ENCODE measurements around the gene OR2M5. TPM values are rescaled to one million over a fixed set of nuclear protein-coding genes. Genes with fewer than 3 reads are reported as not detected.

Gene OR2M5
- total RNA-seq, 4 donors from 2014 or later: not detected

- TF ChIP-seq, protein P1, sequence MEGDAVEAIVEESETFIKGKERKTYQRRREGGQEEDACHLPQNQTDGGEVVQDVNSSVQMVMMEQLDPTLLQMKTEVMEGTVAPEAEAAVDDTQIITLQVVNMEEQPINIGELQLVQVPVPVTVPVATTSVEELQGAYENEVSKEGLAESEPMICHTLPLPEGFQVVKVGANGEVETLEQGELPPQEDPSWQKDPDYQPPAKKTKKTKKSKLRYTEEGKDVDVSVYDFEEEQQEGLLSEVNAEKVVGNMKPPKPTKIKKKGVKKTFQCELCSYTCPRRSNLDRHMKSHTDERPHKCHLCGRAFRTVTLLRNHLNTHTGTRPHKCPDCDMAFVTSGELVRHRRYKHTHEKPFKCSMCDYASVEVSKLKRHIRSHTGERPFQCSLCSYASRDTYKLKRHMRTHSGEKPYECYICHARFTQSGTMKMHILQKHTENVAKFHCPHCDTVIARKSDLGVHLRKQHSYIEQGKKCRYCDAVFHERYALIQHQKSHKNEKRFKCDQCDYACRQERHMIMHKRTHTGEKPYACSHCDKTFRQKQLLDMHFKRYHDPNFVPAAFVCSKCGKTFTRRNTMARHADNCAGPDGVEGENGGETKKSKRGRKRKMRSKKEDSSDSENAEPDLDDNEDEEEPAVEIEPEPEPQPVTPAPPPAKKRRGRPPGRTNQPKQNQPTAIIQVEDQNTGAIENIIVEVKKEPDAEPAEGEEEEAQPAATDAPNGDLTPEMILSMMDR (IDR thresholded peaks at IDR 0.05): no peak
- TF ChIP-seq POLR2A (IDR thresholded peaks at IDR 0.05): no peak
- H3K4me3 ChIP-seq (ENCODE audit: low read depth, poor library complexity, severe bottlenecking): no peak overlapping the region
- WGBS, 2 donors: 57 to 62% methylated on average over 11 of the region's 11 CpGs
- intact Hi-C loops (cut with DNase I; ENCODE audit: low total_unique reads): no loop called here
- no peak for DNase-seq (ENCODE audit: low spot score in 2 of 2)
Measured at GRCh38 chr1:248189026-248189425, 44.1 kb downstream of the OR2M5 start.

GRCh38 chr1:248194117-248194516 lies 49.2 kb downstream of the OR2M5 start:
- 42 to 79% methylated on average over 1 of the region's 1 CpG for WGBS, 2 donors
- intact Hi-C loops (cut with DNase I; ENCODE audit: low total_unique reads): no loop called here
- DNase-seq (ENCODE audit: low spot score in 2 of 2): no peak
- H3K4me3 ChIP-seq (ENCODE audit: low read depth, poor library complexity, severe bottlenecking): no peak overlapping the region
- no peak for TF ChIP-seq POLR2A (IDR thresholded peaks at IDR 0.05)

Other genes starting within 250 kb of the OR2M5 start
- gene OR2W3, start 249.6 kb upstream of the OR2M5 start, total RNA-seq: 1 to 10 TPM in 1 of 4 donors, under 1 TPM in 1, not detected in 2; 0.36 to 2.6 TPM
- 1 to 10 TPM in 1 of 4 donors, not detected in 3; 4.3 TPM for gene OR2T8, start 224.9 kb upstream of the OR2M5 start, total RNA-seq
- gene OR2AJ1, start 220.3 kb upstream of the OR2M5 start, total RNA-seq: not detected
- gene OR2L8, start 196.3 kb upstream of the OR2M5 start, total RNA-seq: not detected
- gene OR2AK2, start 179.9 kb upstream of the OR2M5 start, total RNA-seq: not detected
- gene OR2L5, start 131.5 kb upstream of the OR2M5 start, total RNA-seq: not detected
- gene OR2L2, start 115.1 kb upstream of the OR2M5 start, total RNA-seq: not detected
- gene OR2L3, start 98.3 kb upstream of the OR2M5 start, total RNA-seq: under 1 TPM in 1 of 4 donors, not detected in 3; 0.06 TPM
- not detected for gene OR2L13, start 50.0 kb upstream of the OR2M5 start, total RNA-seq
- gene OR2M2, start 29.7 kb downstream of the OR2M5 start, total RNA-seq: not detected
- not detected for gene OR2M3, start 52.1 kb downstream of the OR2M5 start, total RNA-seq
- gene OR2M4, start 86.3 kb downstream of the OR2M5 start, total RNA-seq: not detected
- gene OR2T33, start 132.8 kb downstream of the OR2M5 start, total RNA-seq: not detected
- not detected for gene OR2T12, start 158.3 kb downstream of the OR2M5 start, total RNA-seq
- not detected for gene OR2M7, start 179.4 kb downstream of the OR2M5 start, total RNA-seq
- not detected for gene OR14C36, start 203.6 kb downstream of the OR2M5 start, total RNA-seq
- gene OR2T4, start 216.5 kb downstream of the OR2M5 start, total RNA-seq: not detected
- gene OR2T6, start 230.6 kb downstream of the OR2M5 start, total RNA-seq: not detected

Data from lower leg skin (tissue), 4 donors.